GM18520 (cell line): Measurements from ENCODE around the gene GNRH2.
"Not testable (repeated sequence)": the region's sequence is repeated elsewhere in the genome, so short reads cannot be mapped to it uniquely, and the experiment has no call there.

Source experiments
- ATAC-seq: cut with Tn5 transposase; IDR thresholded peaks from one replicate; pipeline ENCODE4 v1.9.1; 2021; ENCODE audit not compliant: unreplicated experiment

Gene GNRH2

GRCh38 chr20:3041854-3042409 lies 1.5 kb upstream of the GNRH2 start:
- no peak for ATAC-seq

GRCh38 chr20:3042625-3043024 lies 797 bp upstream of the GNRH2 start:
- no peak for ATAC-seq

GRCh38 chr20:3044336-3044965 lies 1.0 kb downstream of the GNRH2 start:
- no peak for ATAC-seq

GRCh38 chr20:3045042-3045815 lies 1.8 kb downstream of the GNRH2 start:
- peak; percentile 9 for ATAC-seq

- peak; percentile 89 for ATAC-seq
These were observed 2.6 kb downstream of the GNRH2 start, which contains the start of gene MRPS26 for GRCh38 chr20:3045816-3046676. TSS of gene MRPS26 (plus strand) at chr20:3046052. CDS start at chr20:3046069, 17 bp downstream.

- ATAC-seq: no peak
These were observed 3.4 kb downstream of the GNRH2 start for GRCh38 chr20:3046677-3047462.

GRCh38 chr20:3047486-3048419 lies 4.3 kb downstream of the GNRH2 start:
- ATAC-seq: no peak

- ATAC-seq: no peak
These were observed 8.1 kb downstream of the GNRH2 start for GRCh38 chr20:3051385-3052019.

- ATAC-seq: no peak
These were observed 16.1 kb downstream of the GNRH2 start for GRCh38 chr20:3059489-3059888.

- not testable (repeated sequence) for ATAC-seq
These were observed 20.7 kb downstream of the GNRH2 start for GRCh38 chr20:3064119-3064518.

GRCh38 chr20:3067139-3068014 lies 24.0 kb downstream of the GNRH2 start:
- ATAC-seq: no peak

GRCh38 chr20:3068075-3068474 lies 24.7 kb downstream of the GNRH2 start:
- ATAC-seq: no peak

GRCh38 chr20:3068986-3069900 lies 25.8 kb downstream of the GNRH2 start:
- ATAC-seq: no peak

GRCh38 chr20:3070725-3071124 lies 27.3 kb downstream of the GNRH2 start:
- ATAC-seq: no peak

- ATAC-seq: no peak
These were observed 27.8 kb downstream of the GNRH2 start for GRCh38 chr20:3071266-3071609.

GRCh38 chr20:3071610-3072529 lies 28.4 kb downstream of the GNRH2 start, which contains the start of gene OXT:
TSS of gene OXT (plus strand) at chr20:3071620. CDS start at chr20:3071656, 36 bp downstream.
- no peak for ATAC-seq
